MM.1S (cell line): ENCODE data around the gene CPLANE1.
"Not testable (repeated sequence)": the region's sequence is repeated elsewhere in the genome, so short reads cannot be mapped to it uniquely, and the experiment has no call there.

Experiments
- DNase-seq: peaks from one replicate; pipeline ENCODE4 v3.0.0-alpha.2; 2015
- H2AFZ ChIP-seq: fragments of 300-600 bp; sonication (generic); 2 replicates; pipeline ENCODE4 v1.6.0; 2016; ENCODE audit warnings: antibody characterized with exemption, low read length
- H3F3A ChIP-seq: fragments of 300-600 bp; sonication (generic); 2 replicates; pipeline ENCODE4 v1.6.1; 2016; ENCODE audit warnings: mild to moderate bottlenecking, antibody characterized with exemption, low read length, moderate library complexity, mixed read lengths; ENCODE audit not compliant: insufficient read depth
- H3K27ac ChIP-seq: fragments of 300-600 bp; sonication (generic); 2 replicates; pipeline ENCODE4 v1.5.1; 2016; ENCODE audit warnings: mild to moderate bottlenecking, low read length
- H3K27me3 ChIP-seq: fragments of 300-600 bp; sonication (generic); replicated peaks from 2 replicates; pipeline ENCODE4 v1.6.0; 2016; ENCODE audit warnings: low read length; ENCODE audit not compliant: insufficient read depth
- H3K36me3 ChIP-seq: fragments of 300-600 bp; sonication (generic); replicated peaks from 2 replicates; pipeline ENCODE4 v1.6.1; 2016; ENCODE audit warnings: mild to moderate bottlenecking, low read length, mixed read lengths; ENCODE audit not compliant: insufficient read depth
- H3K4me1 ChIP-seq: fragments of 300-600 bp; sonication (generic); 2 replicates; pipeline ENCODE4 v1.6.1; 2016; ENCODE audit warnings: low read length, mixed read lengths
- H3K4me2 ChIP-seq: fragments of 300-600 bp; sonication (generic); 2 replicates; pipeline ENCODE4 v1.6.0; 2016; ENCODE audit warnings: low read depth, low read length
- H3K4me3 ChIP-seq: fragments of 300-600 bp; sonication (generic); 2 replicates; pipeline ENCODE4 v1.5.1; 2016; ENCODE audit warnings: low read length, mixed read lengths
- H3K79me2 ChIP-seq: fragments of 300-600 bp; sonication (generic); 2 replicates; pipeline ENCODE4 v1.6.1; 2016; ENCODE audit warnings: mixed run types, low read length, mixed read lengths
- H3K9ac ChIP-seq: fragments of 300-600 bp; sonication (generic); 2 replicates; pipeline ENCODE4 v1.6.1; 2016; ENCODE audit warnings: low read length, mixed read lengths
- H3K9me2 ChIP-seq: fragments of 300-600 bp; sonication (generic); replicated peaks from 2 replicates; pipeline ENCODE4 v1.6.1; 2016; ENCODE audit warnings: mild to moderate bottlenecking, low read length, mixed read lengths; ENCODE audit not compliant: insufficient read depth
- H3K9me3 ChIP-seq: fragments of 300-600 bp; sonication (generic); replicated peaks from 2 replicates; pipeline ENCODE4 v1.6.1; 2016; ENCODE audit warnings: mild to moderate bottlenecking, low read length, mixed read lengths; ENCODE audit not compliant: insufficient read depth
- H4K20me1 ChIP-seq: fragments of 300-600 bp; sonication (generic); 2 replicates; pipeline ENCODE4 v1.6.1; 2016; ENCODE audit warnings: mild to moderate bottlenecking, low read length, moderate library complexity, mixed read lengths; ENCODE audit not compliant: insufficient read depth
- CTCF ChIP-seq: fragments of 300-600 bp; sonication (generic); IDR thresholded peaks from 2 replicates; pipeline ENCODE4 v1.5.1; 2016; ENCODE audit warnings: antibody characterized with exemption, low read length, mixed read lengths
- EZH2 ChIP-seq: fragments of 300-600 bp; sonication (generic); optimal IDR thresholded peaks from 2 replicates; pipeline ENCODE3; 2017; ENCODE audit warnings: low read depth, mild to moderate bottlenecking, antibody characterized with exemption, low read length, mixed read lengths
- EZH2phosphoT487 ChIP-seq: fragments of 300-600 bp; sonication (generic); IDR thresholded peaks from 2 replicates; pipeline ENCODE4 v1.6.1; 2018; ENCODE audit warnings: antibody characterized with exemption, low read length

CPLANE1 gene

GRCh38 chr5:37086466-37087173, 162.6 kb downstream of the CPLANE1 start:
- H4K20me1 ChIP-seq, result no peaks in the 10 kb centered on the region
- no peak for TF ChIP-seq EZH2
- no peak for TF ChIP-seq EZH2phosphoT487
- TF ChIP-seq CTCF, result no peak
- H3K9me3 ChIP-seq, result no peaks in the 10 kb centered on the region
- no peaks in the 10 kb centered on the region for H3F3A ChIP-seq
- no peak overlapping the region for H3K4me3 ChIP-seq
- H3K9me2 ChIP-seq, result no peaks in the 10 kb centered on the region
- no peaks in the 10 kb centered on the region for H3K27me3 ChIP-seq
- H3K27ac ChIP-seq, result no peak overlapping the region
- no peaks in the 10 kb centered on the region for H3K4me1 ChIP-seq
- no peaks in the 10 kb centered on the region for H3K79me2 ChIP-seq
- DNase-seq, result no peak
- H3K9ac ChIP-seq, result no peak overlapping the region
- H3K36me3 ChIP-seq, result no peaks in the 10 kb centered on the region
- H2AFZ ChIP-seq, result no peak overlapping the region
- no peak overlapping the region for H3K4me2 ChIP-seq

GRCh38 chr5:37086026-37086425, 163.2 kb downstream of the CPLANE1 start:
- not testable (repeated sequence) for H3K9ac ChIP-seq, H3K4me3 ChIP-seq, H2AFZ ChIP-seq, H3K4me2 ChIP-seq, DNase-seq, H3F3A ChIP-seq, H3K27ac ChIP-seq, H3K36me3 ChIP-seq, H3K9me3 ChIP-seq, H3K9me2 ChIP-seq, H3K27me3 ChIP-seq, H3K79me2 ChIP-seq, H3K4me1 ChIP-seq, H4K20me1 ChIP-seq

- not testable (repeated sequence) for H3F3A ChIP-seq, H3K4me1 ChIP-seq, H3K4me2 ChIP-seq, H3K9me2 ChIP-seq, H3K9ac ChIP-seq, H3K36me3 ChIP-seq, H3K27me3 ChIP-seq, H3K4me3 ChIP-seq, H3K79me2 ChIP-seq, H4K20me1 ChIP-seq, DNase-seq, H3K27ac ChIP-seq, H2AFZ ChIP-seq, H3K9me3 ChIP-seq
These were observed 166.2 kb downstream of the CPLANE1 start for GRCh38 chr5:37082977-37083376.

GRCh38 chr5:37080697-37081096, 168.5 kb downstream of the CPLANE1 start:
- TF ChIP-seq EZH2phosphoT487 (no peak), EZH2 (no peak), CTCF (no peak)
- H3K27me3 ChIP-seq, result no peaks in the 10 kb centered on the region
- no peaks in the 10 kb centered on the region for H3K9me2 ChIP-seq
- no peaks in the 10 kb centered on the region for H3K9me3 ChIP-seq
- H2AFZ ChIP-seq, result no peak overlapping the region
- no peak for DNase-seq
- no peaks in the 10 kb centered on the region for H3K4me1 ChIP-seq
- no peaks in the 10 kb centered on the region for H3K79me2 ChIP-seq
- H3K4me2 ChIP-seq, result no peak overlapping the region
- H3K4me3 ChIP-seq, result no peak overlapping the region
- H3K9ac ChIP-seq, result no peak overlapping the region
- H4K20me1 ChIP-seq, result no peaks in the 10 kb centered on the region
- H3K36me3 ChIP-seq, result no peaks in the 10 kb centered on the region
- H3K27ac ChIP-seq, result no peak overlapping the region
- no peaks in the 10 kb centered on the region for H3F3A ChIP-seq
